ENCODE measurements around the gene TSHZ3. TPM values are rescaled to one million over a fixed set of nuclear protein-coding genes. Genes with fewer than 3 reads are reported as not detected.
A peak's percentile ranks its signal among the peaks of the same experiment; 100 is the strongest.

Gene TSHZ3
- total RNA-seq, 2 experiments from 2014 or later = 1.6 to 2.6 TPM

GRCh38 chr19:31314849-31315629 lies 34.2 kb downstream of the TSHZ3 start:
- H3K36me3 Mint-ChIP-seq = no peaks in the 10 kb centered on the region
- no peak overlapping the region for H3K27ac Mint-ChIP-seq
- DNase-seq = no peak
- CTCF ChIA-PET = no interaction called here
- H3K4me3 Mint-ChIP-seq = no peak overlapping the region
- no peaks in the 10 kb centered on the region for H3K27me3 Mint-ChIP-seq
- peaks cover 4% of the 10 kb centered on the region for H3K4me1 Mint-ChIP-seq (ENCODE audit: low read depth)
- POLR2A ChIA-PET = no interaction called here
- intact Hi-C loops (cut with micrococcal nuclease) = no loop called here
- H3K9me3 Mint-ChIP-seq = no peaks in the 10 kb centered on the region

DNA sequence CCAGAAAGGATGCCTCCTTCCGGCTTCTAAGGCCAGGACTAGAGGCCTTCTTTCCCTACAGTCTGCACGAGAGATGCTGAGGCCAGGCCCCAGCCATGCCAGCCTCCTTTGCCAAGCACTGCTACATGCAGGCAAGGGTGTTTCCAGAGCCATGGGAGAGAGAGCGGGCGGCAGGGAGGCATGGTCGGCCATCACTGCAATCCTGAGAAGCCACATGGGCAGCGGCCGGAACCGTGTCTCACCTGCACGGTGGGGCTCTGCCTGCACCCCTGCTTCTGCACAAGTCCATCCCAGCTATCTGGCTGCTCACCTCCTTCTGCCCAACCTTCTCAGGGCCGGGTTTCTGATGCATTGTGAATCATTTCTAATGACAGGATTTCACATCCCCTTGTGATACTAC lies 35.1 kb downstream of the TSHZ3 start:
- H3K27ac Mint-ChIP-seq = no peak overlapping the region
- no peaks in the 10 kb centered on the region for H3K9me3 Mint-ChIP-seq
- POLR2A ChIA-PET = no interaction called here

DNA sequence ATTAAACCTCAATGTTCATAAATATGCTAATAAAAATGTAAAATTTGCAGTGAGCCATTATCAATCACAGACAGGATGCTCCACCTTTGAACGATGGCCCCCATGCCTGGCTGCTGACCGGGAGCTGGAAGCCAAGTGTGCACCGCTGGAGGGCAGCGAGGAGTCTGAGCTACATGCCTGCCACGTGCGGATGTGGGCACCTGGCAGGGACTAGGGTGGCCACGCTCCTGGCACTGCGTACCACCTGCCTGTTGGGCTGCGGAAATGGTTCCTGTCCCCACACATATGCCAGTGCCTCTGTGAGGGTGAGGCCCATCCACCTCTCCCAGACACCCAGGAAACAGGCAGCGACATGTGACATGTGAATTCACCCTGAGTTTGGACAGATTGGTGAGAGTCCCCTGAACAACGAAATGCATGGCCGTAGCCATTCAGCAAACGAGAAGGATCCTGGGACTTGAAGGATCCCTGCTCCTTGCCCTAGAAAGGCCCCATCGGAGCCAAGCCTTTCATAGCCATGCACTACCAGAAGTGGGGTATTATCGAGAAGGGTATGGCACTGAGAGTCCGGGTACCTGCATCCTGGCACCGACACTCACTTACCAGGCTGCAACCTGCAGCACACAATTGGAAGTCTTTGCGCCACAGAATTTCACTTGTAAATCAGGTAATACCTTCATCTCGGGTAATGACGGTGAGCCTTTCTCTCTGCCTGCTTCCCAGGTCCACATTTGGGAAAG lies 35.8 kb downstream of the TSHZ3 start:
- H3K9me3 Mint-ChIP-seq = no peaks in the 10 kb centered on the region
- no peak for DNase-seq
- H3K27me3 Mint-ChIP-seq = no peaks in the 10 kb centered on the region
- H3K27ac Mint-ChIP-seq = no peak overlapping the region
- ChIA-PET CTCF (no interaction called here), POLR2A (no interaction called here)
- no peaks in the 10 kb centered on the region for H3K36me3 Mint-ChIP-seq
- H3K4me1 Mint-ChIP-seq (ENCODE audit: low read depth) = peaks cover 4% of the 10 kb centered on the region
- no peak overlapping the region for H3K4me3 Mint-ChIP-seq
- intact Hi-C loops (cut with micrococcal nuclease) = no loop called here

More for the DNA sequence above, 35.1 kb downstream of the TSHZ3 start:
- CTCF ChIA-PET = no interaction called here
- Mint-ChIP-seq H3K4me3 (no peak overlapping the region), H3K27me3 (no peaks in the 10 kb centered on the region), H3K4me1 (ENCODE audit: low read depth) (peaks cover 4% of the 10 kb centered on the region), H3K36me3 (no peaks in the 10 kb centered on the region)
- no peak for DNase-seq
- intact Hi-C loops (cut with micrococcal nuclease) = no loop called here

GRCh38 chr19:31312677-31313244 lies 36.5 kb downstream of the TSHZ3 start:
- intact Hi-C loops (cut with micrococcal nuclease) = no loop called here
- POLR2A ChIA-PET = no interaction called here
- H3K9me3 Mint-ChIP-seq = no peaks in the 10 kb centered on the region
- H3K36me3 Mint-ChIP-seq = no peaks in the 10 kb centered on the region
- no peak overlapping the region for H3K27ac Mint-ChIP-seq
- DNase-seq = no peak
- CTCF ChIA-PET = no interaction called here
- no peak overlapping the region for H3K4me3 Mint-ChIP-seq
- no peaks in the 10 kb centered on the region for H3K27me3 Mint-ChIP-seq
- peaks cover 4% of the 10 kb centered on the region for H3K4me1 Mint-ChIP-seq (ENCODE audit: low read depth)

DNA sequence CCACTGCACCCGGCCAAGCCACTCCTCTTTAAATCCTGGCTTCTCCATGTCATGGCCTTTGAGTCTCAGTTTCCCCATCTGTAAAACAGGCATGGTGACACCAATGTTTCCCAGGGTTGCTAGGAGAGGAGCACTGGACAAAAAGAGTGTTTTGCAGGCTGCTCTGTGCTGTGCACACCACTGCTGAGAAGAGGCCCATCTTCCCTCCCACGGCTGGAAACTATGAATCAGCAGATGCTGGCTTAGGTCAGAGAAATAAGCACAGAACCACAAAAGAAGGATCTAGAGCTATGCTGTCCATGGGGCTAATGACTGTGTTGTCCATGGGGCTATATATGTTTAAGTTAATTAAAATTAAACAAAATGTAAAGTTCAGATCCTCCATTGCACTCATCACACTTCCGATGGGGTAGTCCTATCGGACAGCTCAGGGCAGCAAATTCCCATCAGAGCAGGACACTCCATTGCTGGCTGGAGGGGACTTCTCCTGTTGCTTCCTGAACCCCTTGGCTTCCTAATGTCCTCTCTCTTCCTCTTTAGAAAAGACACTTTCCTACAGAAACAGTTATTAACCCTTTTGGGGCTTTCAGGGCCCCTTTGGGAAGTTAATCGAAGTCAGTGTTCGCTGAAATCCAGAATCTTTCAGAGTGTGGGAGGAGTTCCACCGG lies 37.1 kb downstream of the TSHZ3 start:
- peak; percentile 74 for DNase-seq
- CTCF ChIA-PET = no interaction called here
- Mint-ChIP-seq H3K4me1 (ENCODE audit: low read depth) (peaks cover 4% of the 10 kb centered on the region), H3K9me3 (no peaks in the 10 kb centered on the region), H3K4me3 (no peak overlapping the region), H3K27me3 (no peaks in the 10 kb centered on the region), H3K27ac (no peak overlapping the region), H3K36me3 (no peaks in the 10 kb centered on the region)
- intact Hi-C loops (cut with micrococcal nuclease) = no loop called here
- POLR2A ChIA-PET = no interaction called here

- no peak overlapping the region for H3K27ac Mint-ChIP-seq
- intact Hi-C loops (cut with micrococcal nuclease) = no loop called here
- no peaks in the 10 kb centered on the region for H3K27me3 Mint-ChIP-seq
- H3K36me3 Mint-ChIP-seq = no peaks in the 10 kb centered on the region
- CTCF ChIA-PET = no interaction called here
- H3K4me1 Mint-ChIP-seq (ENCODE audit: low read depth) = peaks cover 4% of the 10 kb centered on the region
- POLR2A ChIA-PET = no interaction called here
- no peak for DNase-seq
- H3K4me3 Mint-ChIP-seq = no peak overlapping the region
- no peaks in the 10 kb centered on the region for H3K9me3 Mint-ChIP-seq
These were observed 38.7 kb downstream of the TSHZ3 start for GRCh38 chr19:31310432-31311133.

- H3K36me3 Mint-ChIP-seq = no peaks in the 10 kb centered on the region
- ChIA-PET CTCF (no interaction called here), POLR2A (no interaction called here)
- no peak for DNase-seq
- intact Hi-C loops (cut with micrococcal nuclease) = no loop called here
- H3K4me3 Mint-ChIP-seq = no peak overlapping the region
- peaks cover 4% of the 10 kb centered on the region for H3K4me1 Mint-ChIP-seq (ENCODE audit: low read depth)
- H3K27ac Mint-ChIP-seq = no peak overlapping the region
- no peaks in the 10 kb centered on the region for H3K27me3 Mint-ChIP-seq
- no peaks in the 10 kb centered on the region for H3K9me3 Mint-ChIP-seq
These were observed 40.5 kb downstream of the TSHZ3 start for GRCh38 chr19:31308781-31309180.

DNA sequence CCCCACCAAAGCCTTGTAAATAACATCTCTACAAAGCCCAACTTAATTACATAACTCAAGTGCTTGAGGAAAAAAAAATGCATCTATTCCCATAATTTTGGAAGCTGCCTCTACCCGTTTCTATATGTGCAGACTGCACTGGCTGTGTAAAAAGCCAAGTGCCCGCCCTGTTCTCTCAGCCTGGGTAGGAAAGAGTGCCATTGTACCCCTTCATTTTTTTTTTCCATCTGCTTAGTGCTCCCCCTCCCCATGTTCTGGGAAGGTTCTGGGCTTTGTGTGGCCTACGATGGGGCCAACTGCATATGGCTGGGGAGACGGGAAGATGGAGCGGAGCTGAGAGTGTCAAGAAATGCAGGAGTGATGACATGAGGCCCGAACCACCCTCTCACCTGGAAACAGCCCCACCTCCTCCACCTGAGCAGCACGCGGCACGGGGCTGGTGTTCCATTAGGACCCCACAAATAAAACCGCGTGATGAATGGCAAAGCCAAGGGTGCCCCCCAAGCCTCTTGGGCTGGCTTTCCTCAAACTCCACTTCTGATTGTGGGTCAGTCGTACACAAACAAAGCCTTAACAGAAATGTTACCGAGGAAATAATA lies 42.1 kb downstream of the TSHZ3 start:
- intact Hi-C loops (cut with micrococcal nuclease) = no loop called here
- POLR2A ChIA-PET = no interaction called here
- Mint-ChIP-seq H3K4me1 (ENCODE audit: low read depth) (peaks cover 4% of the 10 kb centered on the region), H3K9me3 (no peaks in the 10 kb centered on the region), H3K27ac (no peak overlapping the region), H3K4me3 (no peak overlapping the region), H3K36me3 (no peaks in the 10 kb centered on the region), H3K27me3 (no peaks in the 10 kb centered on the region)
- no peak for DNase-seq
- CTCF ChIA-PET = no interaction called here

DNA sequence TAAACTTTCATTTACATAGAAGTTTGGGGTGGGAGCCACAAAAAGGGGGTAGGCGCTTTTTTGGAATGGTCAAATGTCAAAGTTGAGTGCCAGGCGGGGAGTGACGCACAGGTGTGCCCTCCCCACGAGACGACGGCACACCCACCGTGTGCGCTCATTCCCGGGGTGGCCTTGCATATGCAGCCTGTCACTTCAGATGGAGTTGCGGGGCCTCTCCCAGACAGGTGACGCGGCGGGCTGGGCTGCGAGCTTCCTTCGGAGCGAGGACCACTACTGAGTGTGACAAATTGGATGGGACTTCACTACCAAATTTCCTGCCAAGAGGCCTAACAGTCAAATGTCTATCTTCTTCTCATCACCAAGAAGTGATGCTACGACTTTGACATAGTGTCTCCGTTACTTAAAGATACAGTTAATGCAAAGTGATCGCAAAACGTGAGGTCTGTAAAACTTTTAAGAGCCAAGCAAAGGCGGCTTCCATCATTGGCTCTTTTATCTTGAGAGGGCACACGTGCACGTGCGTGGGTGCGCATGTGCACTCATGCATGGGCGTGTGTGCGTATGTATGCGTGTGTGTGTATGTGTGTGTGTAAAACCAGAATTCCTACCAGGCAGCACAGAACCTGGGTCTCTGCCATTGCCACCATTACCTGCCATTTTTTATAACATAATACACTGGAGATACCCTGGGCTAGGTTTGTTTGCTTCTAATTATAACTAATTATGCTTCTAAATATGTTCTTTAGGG lies 43.1 kb downstream of the TSHZ3 start:
- intact Hi-C loops (cut with micrococcal nuclease) = no loop called here
- no peaks in the 10 kb centered on the region for H3K36me3 Mint-ChIP-seq
- H3K27me3 Mint-ChIP-seq = no peaks in the 10 kb centered on the region
- H3K27ac Mint-ChIP-seq = no peak overlapping the region
- no peak overlapping the region for H3K4me3 Mint-ChIP-seq
- POLR2A ChIA-PET = no interaction called here
- no peaks in the 10 kb centered on the region for H3K9me3 Mint-ChIP-seq
- no peaks in the 10 kb centered on the region for H3K4me1 Mint-ChIP-seq (ENCODE audit: low read depth)
- DNase-seq = no peak
- CTCF ChIA-PET = no interaction called here

- ChIA-PET CTCF (no interaction called here), POLR2A (no interaction called here)
- Mint-ChIP-seq H3K27me3 (no peaks in the 10 kb centered on the region), H3K4me3 (no peak overlapping the region), H3K4me1 (ENCODE audit: low read depth) (no peaks in the 10 kb centered on the region), H3K36me3 (no peaks in the 10 kb centered on the region), H3K9me3 (no peaks in the 10 kb centered on the region), H3K27ac (no peak overlapping the region)
- intact Hi-C loops (cut with micrococcal nuclease) = no loop called here
- no peak for DNase-seq
These were observed 44.4 kb downstream of the TSHZ3 start for GRCh38 chr19:31304831-31305312.

GRCh38 chr19:31303262-31303815 lies 45.9 kb downstream of the TSHZ3 start:
- ChIA-PET CTCF (no interaction called here), POLR2A (no interaction called here)
- no peak for DNase-seq
- H3K27ac Mint-ChIP-seq = no peak overlapping the region
- H3K9me3 Mint-ChIP-seq = no peaks in the 10 kb centered on the region
- H3K27me3 Mint-ChIP-seq = no peaks in the 10 kb centered on the region
- intact Hi-C loops (cut with micrococcal nuclease) = no loop called here
- no peaks in the 10 kb centered on the region for H3K4me1 Mint-ChIP-seq (ENCODE audit: low read depth)
- no peak overlapping the region for H3K4me3 Mint-ChIP-seq
- no peaks in the 10 kb centered on the region for H3K36me3 Mint-ChIP-seq

Data from activated CD4-positive, alpha-beta memory T cell treated with anti-CD3 and anti-CD28 coated beads for 36 hours (primary cell).